Fibroblast of peridontal ligament (primary cell): ENCODE data around the gene STX7.

ENCODE experiments used
- DNase-seq: peaks from one replicate; pipeline ENCODE4 v3.0.0-alpha.2; 2010; ENCODE audit errors: extremely low read depth

The STX7 gene

GRCh38 chr6:132476688-132477087 lies 36.2 kb downstream of the STX7 start:
- DNase-seq, result peak; percentile 30

- DNase-seq, result no peak
Observed at GRCh38 chr6:132475925-132476324, 37.0 kb downstream of the STX7 start.

GRCh38 chr6:132471787-132472186 lies 41.1 kb downstream of the STX7 start:
- no peak for DNase-seq

GRCh38 chr6:132466952-132467351 lies 46.0 kb downstream of the STX7 start:
- DNase-seq, result peak; percentile 90

GRCh38 chr6:132465530-132466485 lies 47.1 kb downstream of the STX7 start:
- no peak for DNase-seq

GRCh38 chr6:132464538-132465256 lies 48.2 kb downstream of the STX7 start:
- DNase-seq, result no peak

- no peak for DNase-seq
Observed at GRCh38 chr6:132461958-132462357, 51.0 kb downstream of the STX7 start.

- no peak for DNase-seq
Observed at GRCh38 chr6:132459605-132459952, 53.3 kb downstream of the STX7 start.

GRCh38 chr6:132458887-132459604 lies 53.9 kb downstream of the STX7 start:
- no peak for DNase-seq

- DNase-seq, result no peak
Observed at GRCh38 chr6:132456700-132457143, 56.2 kb downstream of the STX7 start.

- DNase-seq, result no peak
Observed at GRCh38 chr6:132446855-132447241, 66.1 kb downstream of the STX7 start.

- DNase-seq, result peak; percentile 12
Observed at GRCh38 chr6:132446141-132446854, 66.6 kb downstream of the STX7 start.

GRCh38 chr6:132445201-132445951 lies 67.5 kb downstream of the STX7 start:
- peak; percentile 89 for DNase-seq

GRCh38 chr6:132443206-132443605 lies 69.7 kb downstream of the STX7 start:
- DNase-seq, result peak; percentile 50

- no peak for DNase-seq
Observed at GRCh38 chr6:132430110-132430509, 82.8 kb downstream of the STX7 start.

- no peak for DNase-seq
Observed at GRCh38 chr6:132425176-132425575, 87.7 kb downstream of the STX7 start.

GRCh38 chr6:132423839-132424238 lies 89.1 kb downstream of the STX7 start:
- no peak for DNase-seq

- DNase-seq, result peak; percentile 63
Observed at GRCh38 chr6:132418235-132418965, 94.5 kb downstream of the STX7 start.

- no peak for DNase-seq
Observed at GRCh38 chr6:132414761-132415160, 98.2 kb downstream of the STX7 start.

- no peak for DNase-seq
Observed at GRCh38 chr6:132414322-132414721, 98.6 kb downstream of the STX7 start.
